Trophoblast cell (in vitro differentiated cells and primary cell): Measurements from ENCODE around the gene PCNX1.

ENCODE experiments used
- DNase-seq, 2 donors: peaks; one replicate each; pipeline ENCODE4 v3.0.0-alpha.2; 2016
- H2AFZ ChIP-seq: 2 replicates; pipeline ENCODE4 v1.6.1; 2013; ENCODE audit warnings: low read length, moderate library complexity, mild to moderate bottlenecking; ENCODE audit not compliant: insufficient read depth, poor library complexity
- H2AK5ac ChIP-seq: 2 replicates; pipeline ENCODE4 v1.6.1; 2013; ENCODE audit warnings: mild to moderate bottlenecking, low read length
- H2BK120ac ChIP-seq: 2 replicates; pipeline ENCODE4 v1.6.1; 2013; ENCODE audit warnings: low read length, mild to moderate bottlenecking, moderate library complexity; ENCODE audit not compliant: insufficient read depth, poor library complexity
- H2BK12ac ChIP-seq: 2 replicates; pipeline ENCODE4 v1.6.1; 2013; ENCODE audit warnings: mild to moderate bottlenecking, low read length, moderate library complexity
- H2BK5ac ChIP-seq: 2 replicates; pipeline ENCODE4 v1.6.1; 2013; ENCODE audit warnings: low read length, low read depth, moderate library complexity, mild to moderate bottlenecking; ENCODE audit not compliant: poor library complexity
- H3K14ac ChIP-seq: 2 replicates; pipeline ENCODE4 v1.6.1; 2013; ENCODE audit warnings: mild to moderate bottlenecking, low read length
- H3K18ac ChIP-seq: 2 replicates; pipeline ENCODE4 v1.6.1; 2013; ENCODE audit warnings: mild to moderate bottlenecking, low read length
- H3K23ac ChIP-seq: 2 replicates; pipeline ENCODE4 v1.6.1; 2013; ENCODE audit warnings: low read length
- H3K27ac ChIP-seq: 2 replicates; pipeline ENCODE4 v1.5.1; 2013; ENCODE audit warnings: low read depth, mild to moderate bottlenecking, inconsistent platforms, low read length, moderate library complexity
- H3K27me3 ChIP-seq: 2 replicates; pipeline ENCODE4 v1.6.1; 2013; ENCODE audit warnings: inconsistent platforms, mild to moderate bottlenecking, low read length, moderate library complexity; ENCODE audit not compliant: insufficient read depth
- H3K36me3 ChIP-seq, 2 experiments: 1 replicate in 1 of 2; 2 replicates in 1 of 2; pipeline ENCODE4 v1.6.1; 2013; ENCODE audit warnings: low read length in 2 of 2, mild to moderate bottlenecking in 2 of 2, moderate library complexity in 1 of 2; ENCODE audit not compliant: insufficient read depth in 2 of 2, control insufficient read depth in 1 of 2
- H3K4ac ChIP-seq: 2 replicates; pipeline ENCODE4 v1.6.1; 2013; ENCODE audit warnings: low read depth, mild to moderate bottlenecking, low read length, moderate library complexity
- H3K4me1 ChIP-seq, 2 experiments: 1 replicate in 1 of 2; 2 replicates in 1 of 2; pipeline ENCODE4 v1.6.1; 2013; ENCODE audit warnings: low read length in 2 of 2, mild to moderate bottlenecking in 2 of 2, moderate library complexity in 1 of 2; ENCODE audit not compliant: insufficient read depth in 2 of 2, control insufficient read depth in 1 of 2
- H3K4me2 ChIP-seq: 2 replicates; pipeline ENCODE4 v1.6.1; 2013; ENCODE audit warnings: inconsistent platforms, mild to moderate bottlenecking, low read length, moderate library complexity
- H3K4me3 ChIP-seq: 2 replicates; pipeline ENCODE4 v1.5.1; 2013; ENCODE audit warnings: mild to moderate bottlenecking, low read depth, low read length, inconsistent platforms
- H3K79me1 ChIP-seq: one replicate; pipeline ENCODE4 v1.6.1; 2013; ENCODE audit warnings: low read length
- H3K79me2 ChIP-seq: 2 replicates; pipeline ENCODE4 v1.6.1; 2013; ENCODE audit warnings: low read length, mild to moderate bottlenecking; ENCODE audit not compliant: control insufficient read depth, insufficient read depth, poor library complexity
- H3K9ac ChIP-seq: 2 replicates; pipeline ENCODE4 v1.6.1; 2013; ENCODE audit warnings: mild to moderate bottlenecking, low read length
- H3K9me3 ChIP-seq: 2 replicates; pipeline ENCODE4 v1.6.1; 2013; ENCODE audit warnings: low read depth, mild to moderate bottlenecking, control low read depth, inconsistent platforms, low read length; ENCODE audit not compliant: insufficient read depth
- H4K12ac ChIP-seq: 2 replicates; pipeline ENCODE4 v1.6.1; 2013; ENCODE audit warnings: low read depth, mild to moderate bottlenecking, low read length, moderate library complexity
- H4K8ac ChIP-seq: 2 replicates; pipeline ENCODE4 v1.6.1; 2013; ENCODE audit warnings: low read depth, mild to moderate bottlenecking, low read length, moderate library complexity
- H4K91ac ChIP-seq: one replicate; pipeline ENCODE4 v1.6.1; 2013; ENCODE audit warnings: low read depth, mild to moderate bottlenecking, low read length, moderate library complexity
- WGBS: extraction: QIAGEN DNeasy Blood & Tissue Kit; methylation state at CpG from one replicate; pipeline ENCODE4 v1.1.7; 2013; ENCODE audit warnings: missing lambda C conversion rate; ENCODE audit not compliant: insufficient read length, insufficient coverage; ENCODE audit errors: extremely low coverage; 5-methylcytosine and 5-hydroxymethylcytosine counted together

Gene PCNX1

GRCh38 chr14:70917633-70918032, 10.4 kb downstream of the PCNX1 start:
- DNase-seq, result no peak
- Histone ChIP-seq H3K27me3 (no peaks in the 10 kb centered on the region), H3K18ac (no peak overlapping the region), H3K9ac (no peak overlapping the region), H3K4me3 (no peak overlapping the region), H2AFZ (no peak overlapping the region), H3K14ac (no peak overlapping the region), H3K36me3 (no peaks in the 10 kb centered on the region), H4K12ac (no peak overlapping the region), H3K4me1 (no peaks in the 10 kb centered on the region), H2AK5ac (no peak overlapping the region), H3K79me2 (peaks cover 3% of the 10 kb centered on the region), H3K4ac (peak overlapping the region; percentile 14), H4K91ac (no peak overlapping the region), H2BK5ac (no peak overlapping the region), H3K4me2 (no peak overlapping the region), H3K27ac (no peak overlapping the region), H2BK120ac (no peak overlapping the region), H2BK12ac (no peak overlapping the region), H3K79me1 (no peaks in the 10 kb centered on the region), H3K9me3 (no peaks in the 10 kb centered on the region), H4K8ac (no peak overlapping the region), H3K23ac (no peak overlapping the region)
- WGBS, result no CpG with 5 or more reads among the region's 1 CpG

- H3K23ac ChIP-seq, result no peak overlapping the region
- H3K4me2 ChIP-seq, result no peak overlapping the region
- H3K4me3 ChIP-seq, result no peak overlapping the region
- no peak for DNase-seq
- H3K4ac ChIP-seq, result peak overlapping the region; percentile 27
- H3K9ac ChIP-seq, result no peak overlapping the region
- H2BK5ac ChIP-seq, result no peak overlapping the region
- H3K36me3 ChIP-seq, result no peaks in the 10 kb centered on the region
- no peaks in the 10 kb centered on the region for H3K79me1 ChIP-seq
- H3K27me3 ChIP-seq, result no peaks in the 10 kb centered on the region
- H3K18ac ChIP-seq, result no peak overlapping the region
- WGBS, result no CpG with 5 or more reads among the region's 3 CpGs
- no peak overlapping the region for H2BK120ac ChIP-seq
- no peak overlapping the region for H2BK12ac ChIP-seq
- H3K4me1 ChIP-seq, result no peaks in the 10 kb centered on the region
- no peak overlapping the region for H4K8ac ChIP-seq
- no peak overlapping the region for H4K12ac ChIP-seq
- no peak overlapping the region for H2AFZ ChIP-seq
- no peak overlapping the region for H4K91ac ChIP-seq
- H3K14ac ChIP-seq, result no peak overlapping the region
- H3K9me3 ChIP-seq, result no peaks in the 10 kb centered on the region
- H3K27ac ChIP-seq, result no peak overlapping the region
- H3K79me2 ChIP-seq, result no peaks in the 10 kb centered on the region
- H2AK5ac ChIP-seq, result no peak overlapping the region
Measured at GRCh38 chr14:70919774-70920173, 12.5 kb downstream of the PCNX1 start.

GRCh38 chr14:70920608-70921007, 13.3 kb downstream of the PCNX1 start:
- no peak for DNase-seq

GRCh38 chr14:70921669-70922068, 14.4 kb downstream of the PCNX1 start:
- H3K14ac ChIP-seq, result no peak overlapping the region
- no peak overlapping the region for H2BK5ac ChIP-seq
- no peak overlapping the region for H4K12ac ChIP-seq
- no peak overlapping the region for H3K9ac ChIP-seq
- no peak overlapping the region for H3K23ac ChIP-seq
- no peak overlapping the region for H3K4me3 ChIP-seq
- no peak overlapping the region for H4K8ac ChIP-seq
- no peak overlapping the region for H2BK120ac ChIP-seq
- H3K18ac ChIP-seq, result no peak overlapping the region
- no peaks in the 10 kb centered on the region for H3K36me3 ChIP-seq
- H2AFZ ChIP-seq, result no peak overlapping the region
- no peak overlapping the region for H3K4me2 ChIP-seq
- no peak overlapping the region for H4K91ac ChIP-seq
- no peak overlapping the region for H2BK12ac ChIP-seq
- H3K4ac ChIP-seq, result no peak overlapping the region
- no peaks in the 10 kb centered on the region for H3K9me3 ChIP-seq
- no peaks in the 10 kb centered on the region for H3K4me1 ChIP-seq
- WGBS, result no CpG with 5 or more reads among the region's 1 CpG
- no peak overlapping the region for H3K27ac ChIP-seq
- peaks cover 2% of the 10 kb centered on the region for H3K79me2 ChIP-seq
- H3K27me3 ChIP-seq, result no peaks in the 10 kb centered on the region
- no peaks in the 10 kb centered on the region for H3K79me1 ChIP-seq
- DNase-seq, result no peak
- H2AK5ac ChIP-seq, result no peak overlapping the region

More at GRCh38 chr14:70920608-70921007, 13.3 kb downstream of the PCNX1 start:
- no peak overlapping the region for H3K18ac ChIP-seq
- no peaks in the 10 kb centered on the region for H3K36me3 ChIP-seq
- H3K23ac ChIP-seq, result no peak overlapping the region
- no peak overlapping the region for H4K91ac ChIP-seq
- no peaks in the 10 kb centered on the region for H3K79me1 ChIP-seq
- no peak overlapping the region for H3K9ac ChIP-seq
- H3K27me3 ChIP-seq, result no peaks in the 10 kb centered on the region
- H3K4ac ChIP-seq, result no peak overlapping the region
- no peak overlapping the region for H4K8ac ChIP-seq
- H3K27ac ChIP-seq, result no peak overlapping the region
- no peak overlapping the region for H3K14ac ChIP-seq
- H3K9me3 ChIP-seq, result no peaks in the 10 kb centered on the region
- no peak overlapping the region for H3K4me3 ChIP-seq
- H2AFZ ChIP-seq, result no peak overlapping the region
- no peak overlapping the region for H2BK5ac ChIP-seq
- H2BK12ac ChIP-seq, result no peak overlapping the region
- H3K79me2 ChIP-seq, result no peaks in the 10 kb centered on the region
- H4K12ac ChIP-seq, result no peak overlapping the region
- no CpG with 5 or more reads among the region's 1 CpG for WGBS
- no peaks in the 10 kb centered on the region for H3K4me1 ChIP-seq
- no peak overlapping the region for H3K4me2 ChIP-seq
- H2BK120ac ChIP-seq, result no peak overlapping the region
- H2AK5ac ChIP-seq, result no peak overlapping the region
